Left lung (tissue), 10 donors: ENCODE data around the gene MTA1. TPM values are rescaled to one million over a fixed set of nuclear protein-coding genes. Genes with fewer than 3 reads are reported as not detected.

Source experiments
- ATAC-seq: fragments of 200-7000 bp; cut with Tn5 transposase; one replicate; pipeline ENCODE4 v1.9.1; 2020; ENCODE audit warnings: moderate library complexity
- DNase-seq, 4 donors: peaks; one replicate each; pipeline ENCODE4 v3.0.0-alpha.2; 2013 to 2020
- H3K27ac ChIP-seq, 2 donors: fragments of 200-600 bp; sonication (generic) in 1 of 2; one replicate each; pipeline versions ENCODE4 v1.5.0 to v1.8.0; 2020 to 2021
- H3K27me3 ChIP-seq, 2 donors: fragments of 200-600 bp; sonication (generic) in 1 of 2; one replicate each; pipeline versions ENCODE4 v1.5.0 to v1.8.0; 2020 to 2021
- H3K36me3 ChIP-seq, 2 donors: fragments of 200-600 bp; sonication (generic) in 1 of 2; one replicate each; pipeline versions ENCODE4 v1.5.0 to v1.8.0; 2020 to 2021
- H3K4me1 ChIP-seq, 2 donors: fragments of 200-600 bp; one replicate each; pipeline ENCODE4 v1.8.0; 2021
- H3K4me3 ChIP-seq, 2 donors: fragments of 200-600 bp; sonication (generic) in 1 of 2; one replicate each; pipeline versions ENCODE4 v1.5.0 to v1.8.0; 2020 to 2021; ENCODE audit warnings: mild to moderate bottlenecking in 1 of 2
- H3K9me3 ChIP-seq, 2 donors: fragments of 200-600 bp; sonication (generic) in 1 of 2; one replicate each; pipeline versions ENCODE4 v1.5.0 to v1.8.0; 2020 to 2021
- intact Hi-C, 2 donors: fragments of 100-400 bp; cut with DNase I; formaldehyde crosslinking; loops; one replicate each; pipeline versions ENCODE4 v1.11.2 to v1.14.2; 2022
- polyA plus RNA-seq, 6 donors: library from polyadenylated mRNA; unstranded; fragments of 120-200 nt; gene quantifications; one replicate each; pipeline ENCODE4 v1.2.1, GENCODE V29; 2013; ENCODE audit not compliant: insufficient read length in 6 of 6
- total RNA-seq, 2 donors: library from RNA; stranded (reverse); fragmentation: NEBNext Ultra II Directional; extraction: Animal tissue kit (Norgen Biotek cat#: 25700); gene quantifications; one replicate each; pipeline ENCODE4 v1.2.1, GENCODE V29; 2021
- TF ChIP-seq, protein P1 (sequence below), 2 donors: fragments of 200-600 bp; sonication (generic) in 1 of 2; IDR thresholded peaks; one replicate each; pipeline versions ENCODE4 v1.5.0 to v1.8.0; 2021; ENCODE audit warnings: antibody characterized with exemption in 2 of 2
- donor health status: DM: no; HTN: yes; CAD: no.
- donor health status: DM: no; HTN: no; CAD: no.

The MTA1 gene
- total and polyA plus RNA-seq, 8 donors = 60.6 to 165 (median 118) TPM

DNA sequence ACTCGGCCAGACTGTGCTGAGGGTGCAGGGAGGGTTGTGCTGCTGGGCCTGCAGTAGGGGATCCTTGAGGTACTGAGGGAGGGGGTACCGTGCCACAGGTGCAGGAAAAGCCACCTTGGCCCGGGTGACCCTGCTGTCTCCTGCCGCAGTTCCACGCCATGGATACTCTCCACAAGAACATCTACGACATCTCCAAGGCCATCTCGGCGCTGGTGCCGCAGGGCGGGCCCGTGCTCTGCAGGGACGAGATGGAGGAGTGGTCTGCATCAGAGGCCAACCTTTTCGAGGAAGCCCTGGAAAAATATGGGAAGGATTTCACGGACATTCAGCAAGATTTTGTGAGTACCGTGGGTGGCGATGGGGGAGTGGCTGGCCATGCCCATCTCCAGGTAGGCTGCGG is 41.0 kb downstream of the MTA1 start:
- H3K36me3 ChIP-seq = peaks cover 0 to 84% of the 10 kb centered on the region in 2 donors
- H3K4me3 ChIP-seq = no peak overlapping the region
- H3K27ac ChIP-seq = no peak overlapping the region
- no peaks in the 10 kb centered on the region for H3K9me3 ChIP-seq
- ATAC-seq (no peak), DNase-seq (no peak)
- H3K4me1 ChIP-seq = peaks cover 0 to 7% of the 10 kb centered on the region in 2 donors
- TF ChIP-seq, protein P1, sequence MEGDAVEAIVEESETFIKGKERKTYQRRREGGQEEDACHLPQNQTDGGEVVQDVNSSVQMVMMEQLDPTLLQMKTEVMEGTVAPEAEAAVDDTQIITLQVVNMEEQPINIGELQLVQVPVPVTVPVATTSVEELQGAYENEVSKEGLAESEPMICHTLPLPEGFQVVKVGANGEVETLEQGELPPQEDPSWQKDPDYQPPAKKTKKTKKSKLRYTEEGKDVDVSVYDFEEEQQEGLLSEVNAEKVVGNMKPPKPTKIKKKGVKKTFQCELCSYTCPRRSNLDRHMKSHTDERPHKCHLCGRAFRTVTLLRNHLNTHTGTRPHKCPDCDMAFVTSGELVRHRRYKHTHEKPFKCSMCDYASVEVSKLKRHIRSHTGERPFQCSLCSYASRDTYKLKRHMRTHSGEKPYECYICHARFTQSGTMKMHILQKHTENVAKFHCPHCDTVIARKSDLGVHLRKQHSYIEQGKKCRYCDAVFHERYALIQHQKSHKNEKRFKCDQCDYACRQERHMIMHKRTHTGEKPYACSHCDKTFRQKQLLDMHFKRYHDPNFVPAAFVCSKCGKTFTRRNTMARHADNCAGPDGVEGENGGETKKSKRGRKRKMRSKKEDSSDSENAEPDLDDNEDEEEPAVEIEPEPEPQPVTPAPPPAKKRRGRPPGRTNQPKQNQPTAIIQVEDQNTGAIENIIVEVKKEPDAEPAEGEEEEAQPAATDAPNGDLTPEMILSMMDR (IDR thresholded peaks at IDR 0.05) = no peak
- no peaks in the 10 kb centered on the region for H3K27me3 ChIP-seq
- intact Hi-C loops = no loop called here

DNA sequence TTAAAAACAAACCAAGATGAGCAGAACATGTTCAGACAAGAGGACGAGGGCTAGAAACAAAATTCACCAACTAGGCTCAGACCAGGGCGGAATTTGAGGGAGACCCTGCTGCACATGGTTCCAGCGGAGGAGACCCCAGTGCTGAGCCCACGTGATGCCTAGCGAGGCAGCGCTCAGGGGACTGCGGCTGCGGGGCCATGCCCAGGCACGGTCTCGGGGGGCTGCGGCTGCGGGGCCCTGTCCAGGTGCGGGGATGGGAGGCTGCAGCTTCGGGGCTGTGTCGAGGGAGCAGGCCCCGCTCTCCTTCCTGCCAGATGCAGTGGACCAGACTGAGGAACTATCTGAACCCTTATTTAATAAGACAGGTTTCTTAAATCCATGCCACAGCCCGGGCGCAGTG is 42.3 kb downstream of the MTA1 start:
- TF ChIP-seq, protein P1 (IDR thresholded peaks at IDR 0.05) = no peak
- Histone ChIP-seq H3K27me3 (no peaks in the 10 kb centered on the region), H3K9me3 (no peaks in the 10 kb centered on the region), H3K4me1 (peaks cover 0 to 16% of the 10 kb centered on the region in 2 donors), H3K4me3 (no peak overlapping the region), H3K36me3 (peaks cover 0 to 84% of the 10 kb centered on the region in 2 donors), H3K27ac (no peak overlapping the region)
- ATAC-seq (no peak), DNase-seq (no peak)
- intact Hi-C loops = no loop called here

DNA sequence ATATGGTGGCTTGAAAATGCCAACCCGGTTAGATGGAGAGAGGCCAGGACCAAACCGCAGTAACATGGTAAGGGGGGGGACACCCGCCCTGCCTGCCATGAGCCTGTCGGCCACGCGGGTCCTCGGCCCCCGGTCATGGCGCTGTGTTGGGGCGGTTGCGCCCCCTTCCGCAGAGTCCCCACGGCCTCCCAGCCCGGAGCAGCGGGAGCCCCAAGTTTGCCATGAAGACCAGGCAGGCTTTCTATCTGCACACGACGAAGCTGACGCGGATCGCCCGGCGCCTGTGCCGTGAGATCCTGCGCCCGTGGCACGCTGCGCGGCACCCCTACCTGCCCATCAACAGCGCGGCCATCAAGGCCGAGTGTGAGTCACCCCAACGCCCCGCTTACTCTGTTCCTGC is 44.9 kb downstream of the MTA1 start:
- TF ChIP-seq, protein P1 (IDR thresholded peaks at IDR 0.05) = no peak
- ATAC-seq = no peak
- peaks cover 5 to 19% of the 10 kb centered on the region in 2 donors for H3K4me1 ChIP-seq

DNA sequence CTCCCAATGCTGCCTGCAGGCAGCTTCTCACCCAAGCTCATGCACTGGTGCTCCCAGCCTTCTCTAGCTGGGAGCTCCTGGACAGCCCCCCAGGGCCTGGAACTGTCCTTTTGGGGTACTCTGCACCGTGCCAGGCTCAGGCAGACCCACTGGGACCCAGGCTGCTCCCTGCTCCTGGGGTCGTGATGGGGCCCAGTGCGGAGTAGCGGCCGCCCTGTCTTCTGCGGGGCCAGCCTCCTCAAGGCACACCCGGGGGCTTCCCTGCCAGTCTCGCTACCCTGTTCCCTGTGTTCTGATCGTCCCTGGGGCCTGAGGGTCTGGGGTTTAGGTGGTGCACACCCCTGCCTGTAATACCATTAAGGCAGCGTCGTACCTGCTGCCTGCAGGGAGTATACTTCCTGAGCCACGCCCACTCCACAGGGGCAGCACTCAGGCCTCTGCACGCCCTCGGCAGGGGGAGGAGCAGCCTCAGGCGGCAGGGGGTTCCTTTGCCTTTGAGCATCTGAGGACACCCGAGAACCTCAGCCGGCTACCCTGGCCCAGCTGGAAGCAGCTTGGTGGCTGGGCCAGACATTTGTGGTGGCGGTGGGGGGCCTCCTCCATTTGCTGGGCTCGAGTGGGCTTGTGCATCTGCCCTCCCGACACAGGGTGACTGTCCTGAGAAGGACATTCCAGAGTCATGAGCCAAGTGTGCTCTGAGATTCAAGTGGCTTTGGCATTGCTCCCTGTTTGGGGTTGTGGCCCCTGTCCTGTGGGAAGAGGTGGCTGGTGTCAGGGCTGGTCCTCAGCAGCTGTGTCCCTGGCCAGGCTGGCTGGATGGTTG is 45.8 kb downstream of the MTA1 start:
- Histone ChIP-seq H3K27me3 (no peaks in the 10 kb centered on the region), H3K36me3 (peaks cover 0 to 97% of the 10 kb centered on the region in 2 donors), H3K9me3 (no peaks in the 10 kb centered on the region), H3K27ac (peak overlapping the region in 1 of 2 donors; percentile 18), H3K4me1 (peaks cover 5 to 19% of the 10 kb centered on the region in 2 donors), H3K4me3 (no peak overlapping the region)
- intact Hi-C loops = no loop called here
- peak in 1 of 4 donors; percentile 65 for DNase-seq
- TF ChIP-seq, protein P1 (IDR thresholded peaks at IDR 0.05) = no peak
- peak; percentile 80 for ATAC-seq

More for the DNA sequence above, 44.9 kb downstream of the MTA1 start:
- no peaks in the 10 kb centered on the region for H3K27me3 ChIP-seq
- no peaks in the 10 kb centered on the region for H3K9me3 ChIP-seq
- H3K4me3 ChIP-seq = no peak overlapping the region
- no peak overlapping the region for H3K27ac ChIP-seq
- intact Hi-C loops = no loop called here
- peaks cover 0 to 93% of the 10 kb centered on the region in 2 donors for H3K36me3 ChIP-seq
- no peak for DNase-seq

DNA sequence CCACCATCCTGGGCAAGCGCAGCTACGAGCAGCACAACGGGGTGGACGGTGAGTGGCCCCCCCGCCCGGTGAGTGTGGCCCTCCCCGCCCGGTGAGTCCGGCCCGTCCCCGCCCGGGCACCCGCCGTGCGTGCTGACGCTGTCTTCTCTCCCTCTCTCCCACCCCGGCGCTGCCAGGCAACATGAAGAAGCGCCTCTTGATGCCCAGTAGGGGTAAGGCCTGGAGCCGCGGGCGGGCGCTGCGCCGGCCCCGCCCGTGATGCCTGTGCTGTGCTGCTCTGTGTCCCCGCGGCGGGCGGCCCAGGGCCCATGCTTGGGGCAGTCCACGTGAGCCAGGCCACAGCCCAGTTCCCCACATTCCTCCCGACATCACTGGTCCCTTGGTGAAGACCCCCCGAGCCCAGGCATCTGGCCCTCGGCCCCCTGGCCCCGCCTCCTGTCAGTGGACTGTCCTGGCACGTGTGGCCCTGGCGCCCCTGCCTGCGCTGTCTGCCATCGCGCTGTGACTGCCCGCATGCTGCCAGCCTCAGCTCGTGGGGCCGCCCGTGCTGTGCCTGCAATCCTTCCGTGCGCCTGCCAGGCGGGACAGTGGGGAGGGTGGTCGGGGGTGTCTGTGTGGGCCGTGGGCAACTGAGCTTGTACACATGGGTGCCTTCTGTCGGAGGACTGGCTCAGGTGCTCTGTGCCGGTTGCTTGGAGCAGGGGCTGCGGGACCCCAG is 47.1 kb downstream of the MTA1 start:
- Histone ChIP-seq H3K4me3 (no peak overlapping the region), H3K27me3 (no peaks in the 10 kb centered on the region), H3K36me3 (peaks cover 0 to 92% of the 10 kb centered on the region in 2 donors), H3K4me1 (peaks cover 12 to 25% of the 10 kb centered on the region in 2 donors), H3K27ac (no peak overlapping the region), H3K9me3 (no peaks in the 10 kb centered on the region)
- TF ChIP-seq, protein P1 (IDR thresholded peaks at IDR 0.05) = no peak
- no peak for DNase-seq
- intact Hi-C loops = no loop called here
- ATAC-seq = no peak
